ES-I3 (cell line): ENCODE results near the gene FARP1.

Source experiments
- H3K36me3 ChIP-seq: 2 replicates; pipeline ENCODE4 v1.6.1; 2013; ENCODE audit warnings: mild to moderate bottlenecking, low read length, control low read depth, moderate library complexity; ENCODE audit not compliant: insufficient read depth
- H3K4me1 ChIP-seq: 2 replicates; pipeline ENCODE4 v1.6.1; 2013; ENCODE audit warnings: mild to moderate bottlenecking, control low read depth, low read length; ENCODE audit not compliant: insufficient read depth
- H3K9ac ChIP-seq: 2 replicates; pipeline ENCODE4 v1.6.1; 2013; ENCODE audit warnings: low read depth, mild to moderate bottlenecking, low read length, moderate library complexity
- H3K9me3 ChIP-seq: 2 replicates; pipeline ENCODE4 v1.6.1; 2013; ENCODE audit warnings: mild to moderate bottlenecking, low read length, moderate library complexity; ENCODE audit not compliant: control insufficient read depth, insufficient read depth

The FARP1 gene

GRCh38 chr13:98142380-98143156 lies at the start of gene FARP1:
Gene FARP1, plus strand, starts transcription at chr13:98143094. Its CDS starts 70,149 bp downstream, at chr13:98213243.
- Histone ChIP-seq H3K4me1 (peaks cover 7% of the 10 kb centered on the region), H3K9me3 (no peaks in the 10 kb centered on the region), H3K9ac (peak within 1 kb of the TSS; percentile 85), H3K36me3 (no peaks in the 10 kb centered on the region)

- Histone ChIP-seq H3K9ac (no peak overlapping the region), H3K9me3 (peaks cover 19% of the 10 kb centered on the region), H3K4me1 (no peaks in the 10 kb centered on the region), H3K36me3 (no peaks in the 10 kb centered on the region)
Measured at GRCh38 chr13:98094678-98095266, 48.1 kb upstream of the FARP1 start.

GRCh38 chr13:98096059-98096458 lies 46.8 kb upstream of the FARP1 start:
- no peaks in the 10 kb centered on the region for H3K4me1 ChIP-seq
- no peaks in the 10 kb centered on the region for H3K36me3 ChIP-seq
- no peak overlapping the region for H3K9ac ChIP-seq

GRCh38 chr13:98097749-98098148 lies 45.1 kb upstream of the FARP1 start:
- no peaks in the 10 kb centered on the region for H3K36me3 ChIP-seq
- no peaks in the 10 kb centered on the region for H3K4me1 ChIP-seq
- H3K9ac ChIP-seq, result no peak overlapping the region
- H3K9me3 ChIP-seq, result peaks cover 25% of the 10 kb centered on the region

More at GRCh38 chr13:98096059-98096458, 46.8 kb upstream of the FARP1 start:
- H3K9me3 ChIP-seq, result peaks cover 25% of the 10 kb centered on the region

GRCh38 chr13:98098516-98098915 lies 44.4 kb upstream of the FARP1 start:
- Histone ChIP-seq H3K4me1 (no peaks in the 10 kb centered on the region), H3K9ac (no peak overlapping the region), H3K36me3 (no peaks in the 10 kb centered on the region), H3K9me3 (peaks cover 20% of the 10 kb centered on the region)

- Histone ChIP-seq H3K4me1 (peaks cover under 1% of the 10 kb centered on the region; the same call in 1 of the 2 replicates), H3K9me3 (peaks cover 15% of the 10 kb centered on the region; the same call in 1 of the 2 replicates), H3K36me3 (no peaks in the 10 kb centered on the region), H3K9ac (no peak overlapping the region)
Measured at GRCh38 chr13:98099627-98100026, 43.3 kb upstream of the FARP1 start.

- Histone ChIP-seq H3K4me1 (peaks cover 4% of the 10 kb centered on the region; the same call in 1 of the 2 replicates), H3K9me3 (peaks cover 15% of the 10 kb centered on the region; the same call in 1 of the 2 replicates), H3K36me3 (no peaks in the 10 kb centered on the region), H3K9ac (no peak overlapping the region)
Measured at GRCh38 chr13:98100481-98100880, 42.4 kb upstream of the FARP1 start.

- no peak overlapping the region for H3K9ac ChIP-seq
- peaks cover 14% of the 10 kb centered on the region for H3K9me3 ChIP-seq
- H3K36me3 ChIP-seq, result no peaks in the 10 kb centered on the region
- peaks cover 4% of the 10 kb centered on the region; the same call in 1 of the 2 replicates for H3K4me1 ChIP-seq
Measured at GRCh38 chr13:98103531-98103930, 39.4 kb upstream of the FARP1 start.

- H3K9ac ChIP-seq, result no peak overlapping the region
- H3K4me1 ChIP-seq, result peaks cover 4% of the 10 kb centered on the region; the same call in 1 of the 2 replicates
- no peaks in the 10 kb centered on the region for H3K36me3 ChIP-seq
- H3K9me3 ChIP-seq, result peaks cover 14% of the 10 kb centered on the region
Measured at GRCh38 chr13:98103942-98104880, 38.7 kb upstream of the FARP1 start.

GRCh38 chr13:98105929-98106336 lies 37.0 kb upstream of the FARP1 start:
- H3K4me1 ChIP-seq, result peaks cover 4% of the 10 kb centered on the region; the same call in 1 of the 2 replicates
- no peak overlapping the region for H3K9ac ChIP-seq
- H3K9me3 ChIP-seq, result peaks cover 3% of the 10 kb centered on the region; the same call in 1 of the 2 replicates
- H3K36me3 ChIP-seq, result no peaks in the 10 kb centered on the region

GRCh38 chr13:98108341-98108740 lies 34.6 kb upstream of the FARP1 start:
- Histone ChIP-seq H3K4me1 (peaks cover 4% of the 10 kb centered on the region; the same call in 1 of the 2 replicates), H3K36me3 (no peaks in the 10 kb centered on the region), H3K9me3 (peaks cover 2% of the 10 kb centered on the region; the same call in 1 of the 2 replicates), H3K9ac (no peak overlapping the region)

GRCh38 chr13:98109226-98109853 lies 33.6 kb upstream of the FARP1 start:
- Histone ChIP-seq H3K9me3 (peaks cover 2% of the 10 kb centered on the region; the same call in 1 of the 2 replicates), H3K4me1 (peaks cover 4% of the 10 kb centered on the region; the same call in 1 of the 2 replicates), H3K9ac (no peak overlapping the region), H3K36me3 (no peaks in the 10 kb centered on the region)

- H3K4me1 ChIP-seq, result no peaks in the 10 kb centered on the region
- H3K9me3 ChIP-seq, result peaks cover 2% of the 10 kb centered on the region; the same call in 1 of the 2 replicates
- H3K36me3 ChIP-seq, result no peaks in the 10 kb centered on the region
- H3K9ac ChIP-seq, result no peak overlapping the region
Measured at GRCh38 chr13:98110749-98111148, 32.1 kb upstream of the FARP1 start.
